ENCODE measurements around the gene TUB.

GRCh38 chr11:8080674-8081590, at the start of gene TUB:
- TF ChIP-seq CTCF (conservative IDR thresholded peaks at IDR 0.05 in 1 of 2, IDR thresholded peaks at IDR 0.05 in 1 of 2; ENCODE audit: low read depth in 1 of 2, low read length in 2 of 2) (no peak), EZH2 (IDR thresholded peaks at IDR 0.05; ENCODE audit: low read length, missing control alignments) (no peak)

Measured in fibroblast of lung (primary cell).